Measurements from ENCODE around the gene ZKSCAN4. TPM values are rescaled to one million over a fixed set of nuclear protein-coding genes. Genes with fewer than 3 reads are reported as not detected.

Gene ZKSCAN4
- total RNA-seq, 2 donors from 2014 or later = 7.3 to 8.2 TPM

DNA sequence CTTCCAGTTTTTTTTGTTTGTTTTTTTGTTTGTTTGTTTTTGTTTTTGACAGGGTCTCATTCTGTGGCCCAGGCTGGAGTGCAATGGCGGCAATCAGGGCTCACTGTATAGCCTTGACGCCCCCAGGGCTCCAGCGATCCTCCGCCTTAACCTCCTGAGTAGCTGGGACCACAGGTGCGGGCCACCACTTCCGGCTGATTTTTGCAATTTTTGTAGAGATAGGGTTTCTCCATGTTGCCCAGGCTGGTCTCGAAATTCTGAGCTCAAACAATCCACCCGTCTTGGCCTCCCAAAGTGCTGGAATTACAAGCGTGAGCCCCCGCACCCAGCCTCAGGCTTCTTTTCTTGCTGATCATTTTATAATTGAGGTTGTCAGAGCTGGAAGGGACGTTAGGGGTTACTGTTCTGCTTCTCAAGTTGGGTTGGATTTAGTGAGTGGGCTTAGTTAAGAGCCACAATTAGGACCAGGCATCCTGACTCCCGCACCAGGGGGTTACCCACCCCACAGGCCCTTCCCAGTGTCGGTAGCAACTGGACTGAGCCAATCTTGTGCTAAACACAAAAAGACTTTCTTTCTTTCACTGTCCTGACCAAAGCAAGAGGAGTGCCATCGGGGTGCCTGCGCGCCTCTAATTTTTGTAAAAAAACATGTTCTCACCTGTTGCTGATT is 40.1 kb downstream of the ZKSCAN4 start:
- peaks cover 71% of the 10 kb centered on the region for H3K27me3 Mint-ChIP-seq (ENCODE audit: insufficient read depth)
- peak; percentile 73 for DNase-seq
- Histone ChIP-seq H3K9ac (ENCODE audit: extremely low read depth, low read length, poor library complexity, severe bottlenecking) (no peak overlapping the region), H3K36me3 (ENCODE audit: control insufficient read depth, insufficient read depth, low read length) (no peaks in the 10 kb centered on the region), H3K4me1 (ENCODE audit: control insufficient read depth, insufficient read depth, low read length) (no peaks in the 10 kb centered on the region), H3K4me3 (ENCODE audit: low read length) (peak overlapping the region; percentile 86), H3K9me3 (ENCODE audit: control insufficient read depth, low read length) (no peaks in the 10 kb centered on the region), H3K27ac (ENCODE audit: low read depth, low read length) (no peak overlapping the region), H3K27me3 (ENCODE audit: control insufficient read depth, insufficient read depth, low read length, poor library complexity, severe bottlenecking) (peaks cover 55% of the 10 kb centered on the region)
- peaks cover 14% of the 10 kb centered on the region for H3K4me1 Mint-ChIP-seq
- H3K4me3 Mint-ChIP-seq = peak overlapping the region; percentile 64
- H3K27ac Mint-ChIP-seq = peak overlapping the region; percentile 3
- H3K9me3 Mint-ChIP-seq = no peaks in the 10 kb centered on the region
- no peaks in the 10 kb centered on the region for H3K36me3 Mint-ChIP-seq (ENCODE audit: low read depth)
- TF ChIP-seq, protein P1, sequence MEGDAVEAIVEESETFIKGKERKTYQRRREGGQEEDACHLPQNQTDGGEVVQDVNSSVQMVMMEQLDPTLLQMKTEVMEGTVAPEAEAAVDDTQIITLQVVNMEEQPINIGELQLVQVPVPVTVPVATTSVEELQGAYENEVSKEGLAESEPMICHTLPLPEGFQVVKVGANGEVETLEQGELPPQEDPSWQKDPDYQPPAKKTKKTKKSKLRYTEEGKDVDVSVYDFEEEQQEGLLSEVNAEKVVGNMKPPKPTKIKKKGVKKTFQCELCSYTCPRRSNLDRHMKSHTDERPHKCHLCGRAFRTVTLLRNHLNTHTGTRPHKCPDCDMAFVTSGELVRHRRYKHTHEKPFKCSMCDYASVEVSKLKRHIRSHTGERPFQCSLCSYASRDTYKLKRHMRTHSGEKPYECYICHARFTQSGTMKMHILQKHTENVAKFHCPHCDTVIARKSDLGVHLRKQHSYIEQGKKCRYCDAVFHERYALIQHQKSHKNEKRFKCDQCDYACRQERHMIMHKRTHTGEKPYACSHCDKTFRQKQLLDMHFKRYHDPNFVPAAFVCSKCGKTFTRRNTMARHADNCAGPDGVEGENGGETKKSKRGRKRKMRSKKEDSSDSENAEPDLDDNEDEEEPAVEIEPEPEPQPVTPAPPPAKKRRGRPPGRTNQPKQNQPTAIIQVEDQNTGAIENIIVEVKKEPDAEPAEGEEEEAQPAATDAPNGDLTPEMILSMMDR (conservative IDR thresholded peaks at IDR 0.05) = no peak
- 18 to 20% methylated on average over 9 to 16 of the region's 16 CpGs for WGBS, 2 experiments (ENCODE audit: insufficient coverage in 1 of 2, insufficient read length in 1 of 2)

DNA sequence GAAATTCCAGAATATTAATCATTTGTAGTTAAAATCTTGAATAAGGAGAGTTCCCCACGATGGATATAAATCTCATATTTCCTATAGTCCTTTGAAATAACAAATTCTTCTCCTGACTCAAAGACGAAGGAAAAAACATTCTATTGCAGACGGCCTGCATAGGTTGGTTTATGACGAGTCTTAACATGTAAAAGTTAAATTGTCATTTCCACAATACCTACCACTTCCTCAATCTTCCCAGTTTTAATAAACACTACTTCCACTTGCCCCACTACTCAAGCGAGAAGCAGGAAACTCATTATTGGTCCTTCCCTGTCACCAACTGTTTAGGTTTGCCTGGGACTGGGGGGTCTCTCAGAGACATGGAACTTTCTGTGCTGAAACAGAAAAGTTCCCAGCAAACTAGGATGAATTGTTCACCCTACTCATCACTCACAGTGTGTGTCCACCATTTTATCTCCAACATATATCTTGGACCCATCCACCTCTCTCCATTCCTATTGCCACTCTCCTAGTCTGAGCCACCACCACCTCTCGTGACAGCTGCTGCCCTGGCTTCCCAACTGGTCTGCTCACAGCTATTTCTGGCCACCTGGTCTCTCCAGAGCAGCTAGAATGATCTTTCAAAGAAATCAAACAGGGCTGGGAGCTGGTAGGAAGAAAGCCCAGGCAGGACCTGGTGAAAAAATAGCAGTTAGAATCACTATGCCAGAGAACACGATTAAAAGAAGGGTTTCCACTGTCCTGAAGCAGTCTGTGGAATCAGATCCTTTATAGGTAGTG is 42.1 kb downstream of the ZKSCAN4 start:
- no peak overlapping the region for H3K4me3 ChIP-seq (ENCODE audit: low read length)

GRCh38 chr6:28208111-28208659 is 43.9 kb downstream of the ZKSCAN4 start:
- Mint-ChIP-seq H3K9me3 (no peaks in the 10 kb centered on the region), H3K4me3 (peak overlapping the region; percentile 67), H3K4me1 (peaks cover 11% of the 10 kb centered on the region), H3K36me3 (ENCODE audit: low read depth) (no peaks in the 10 kb centered on the region), H3K27me3 (ENCODE audit: insufficient read depth) (peaks cover 88% of the 10 kb centered on the region), H3K27ac (peak overlapping the region; percentile 78)
- TF ChIP-seq, protein P1 (conservative IDR thresholded peaks at IDR 0.05) = no peak
- Histone ChIP-seq H3K4me3 (ENCODE audit: low read length) (peak overlapping the region; percentile 90), H3K27me3 (ENCODE audit: control insufficient read depth, insufficient read depth, low read length, poor library complexity, severe bottlenecking) (peaks cover 92% of the 10 kb centered on the region), H3K9ac (ENCODE audit: extremely low read depth, low read length, poor library complexity, severe bottlenecking) (peak overlapping the region; percentile 68), H3K9me3 (ENCODE audit: control insufficient read depth, low read length) (no peaks in the 10 kb centered on the region), H3K4me1 (ENCODE audit: control insufficient read depth, insufficient read depth, low read length) (no peaks in the 10 kb centered on the region), H3K36me3 (ENCODE audit: control insufficient read depth, insufficient read depth, low read length) (no peaks in the 10 kb centered on the region), H3K27ac (ENCODE audit: low read depth, low read length) (no peak overlapping the region)
- peak; percentile 75 for DNase-seq
- 1 to 4% methylated on average over 5 to 23 of the region's 23 CpGs for WGBS, 2 experiments (ENCODE audit: insufficient coverage in 1 of 2, insufficient read length in 1 of 2)

More for the DNA sequence above, 42.1 kb downstream of the ZKSCAN4 start:
- Mint-ChIP-seq H3K36me3 (ENCODE audit: low read depth) (no peaks in the 10 kb centered on the region), H3K4me1 (peaks cover 11% of the 10 kb centered on the region), H3K4me3 (no peak overlapping the region), H3K27me3 (ENCODE audit: insufficient read depth) (peaks cover 76% of the 10 kb centered on the region), H3K9me3 (no peaks in the 10 kb centered on the region), H3K27ac (no peak overlapping the region)
- Histone ChIP-seq H3K9me3 (ENCODE audit: control insufficient read depth, low read length) (no peaks in the 10 kb centered on the region), H3K36me3 (ENCODE audit: control insufficient read depth, insufficient read depth, low read length) (no peaks in the 10 kb centered on the region), H3K27me3 (ENCODE audit: control insufficient read depth, insufficient read depth, low read length, poor library complexity, severe bottlenecking) (peaks cover 76% of the 10 kb centered on the region), H3K27ac (ENCODE audit: low read depth, low read length) (no peak overlapping the region), H3K4me1 (ENCODE audit: control insufficient read depth, insufficient read depth, low read length) (no peaks in the 10 kb centered on the region), H3K9ac (ENCODE audit: extremely low read depth, low read length, poor library complexity, severe bottlenecking) (no peak overlapping the region)
- DNase-seq = no peak
- TF ChIP-seq, protein P1 (conservative IDR thresholded peaks at IDR 0.05) = no peak
- 75 to 80% methylated on average over 4 to 7 of the region's 7 CpGs for WGBS, 2 experiments (ENCODE audit: insufficient coverage in 1 of 2, insufficient read length in 1 of 2)

All from endodermal cell (in vitro differentiated cells).